Effector memory CD4-positive, alpha-beta T cell (primary cell): ENCODE measurements around the gene POLL.
"Not testable (repeated sequence)": the region's sequence is repeated elsewhere in the genome, so short reads cannot be mapped to it uniquely, and the experiment has no call there.

ENCODE experiments used
- DNase-seq, 3 donors: peaks; one replicate each; pipeline ENCODE4 v3.0.0-alpha.2; 2020
- H3K27ac ChIP-seq: 2 replicates; pipeline ENCODE4 v1.7.0; 2013; ENCODE audit warnings: mild to moderate bottlenecking, low read length, moderate library complexity; ENCODE audit not compliant: insufficient read depth, poor library complexity, severe bottlenecking
- H3K27me3 ChIP-seq: replicated peaks from 2 replicates; pipeline ENCODE4 v1.7.0; 2013; ENCODE audit warnings: mild to moderate bottlenecking, low read length; ENCODE audit not compliant: insufficient read depth, control insufficient read depth, poor library complexity, severe bottlenecking
- H3K36me3 ChIP-seq: 2 replicates; pipeline ENCODE4 v1.7.0; 2013; ENCODE audit warnings: mild to moderate bottlenecking, low read length, moderate library complexity; ENCODE audit not compliant: control insufficient read depth, insufficient read depth
- H3K4me1 ChIP-seq: 2 replicates; pipeline ENCODE4 v1.7.0; 2013; ENCODE audit warnings: low read length, mild to moderate bottlenecking; ENCODE audit not compliant: control insufficient read depth, insufficient read depth, poor library complexity, severe bottlenecking
- H3K4me3 ChIP-seq: 2 replicates; pipeline ENCODE4 v1.7.0; 2013; ENCODE audit warnings: low read length, low read depth, mild to moderate bottlenecking; ENCODE audit not compliant: insufficient read depth, poor library complexity, severe bottlenecking
- H3K9me3 ChIP-seq: 2 replicates; pipeline ENCODE4 v1.7.0; 2013; ENCODE audit warnings: mild to moderate bottlenecking, low read length, moderate library complexity; ENCODE audit not compliant: control insufficient read depth
- total RNA-seq, 3 donors: gene quantifications; one replicate each; lab custom pipeline; 2026; lab: John Stamatoyannopoulos, UW

POLL gene
- total RNA-seq = 26.1 to 38.3 (median 28.5) reads per million in 3 donors

- peaks cover 16% of the 10 kb centered on the region for H3K4me1 ChIP-seq
- peaks cover 16% of the 10 kb centered on the region for H3K36me3 ChIP-seq
- H3K27me3 ChIP-seq = no peaks in the 10 kb centered on the region
- H3K4me3 ChIP-seq = peak within 1 kb of the TSS; percentile 81
- peak within 1 kb of the TSS; percentile 52 for H3K27ac ChIP-seq
- peak; percentile 73 to 83 (median 74) for DNase-seq
- no peaks in the 10 kb centered on the region for H3K9me3 ChIP-seq
These were observed at the start of gene POLL, which contains the start of gene DPCD for GRCh38 chr10:101587725-101588653. Gene POLL, minus strand, starts transcription at chr10:101588257. Its CDS starts 897 bp downstream, at chr10:101587360. Gene DPCD, plus strand, starts transcription at chr10:101588321. Its CDS starts 16 bp downstream, at chr10:101588337.

GRCh38 chr10:101633510-101633909 is 45.5 kb upstream of the POLL start:
- H3K27me3 ChIP-seq, H3K27ac ChIP-seq, H3K4me1 ChIP-seq, DNase-seq, H3K4me3 ChIP-seq, H3K9me3 ChIP-seq: not testable (repeated sequence)
- H3K36me3 ChIP-seq = peaks cover 18% of the 10 kb centered on the region

GRCh38 chr10:101631821-101632475 is 43.9 kb upstream of the POLL start:
- Histone ChIP-seq H3K27me3 (no peaks in the 10 kb centered on the region), H3K27ac (no peak overlapping the region)

GRCh38 chr10:101630633-101630920 is 42.5 kb upstream of the POLL start:
- no peak overlapping the region for H3K4me3 ChIP-seq
- no peaks in the 10 kb centered on the region for H3K4me1 ChIP-seq
- H3K27ac ChIP-seq = no peak overlapping the region
- no peak for DNase-seq
- no peaks in the 10 kb centered on the region for H3K27me3 ChIP-seq
- no peaks in the 10 kb centered on the region for H3K9me3 ChIP-seq
- peaks cover 14% of the 10 kb centered on the region for H3K36me3 ChIP-seq

More at GRCh38 chr10:101631821-101632475, 43.9 kb upstream of the POLL start:
- Histone ChIP-seq H3K4me1 (no peaks in the 10 kb centered on the region), H3K9me3 (no peaks in the 10 kb centered on the region), H3K4me3 (no peak overlapping the region), H3K36me3 (peaks cover 12% of the 10 kb centered on the region)
- no peak for DNase-seq

- no peak overlapping the region for H3K27ac ChIP-seq
- H3K27me3 ChIP-seq = no peaks in the 10 kb centered on the region
- peaks cover 19% of the 10 kb centered on the region for H3K36me3 ChIP-seq
- DNase-seq = no peak
- no peak overlapping the region for H3K4me3 ChIP-seq
- H3K9me3 ChIP-seq = no peaks in the 10 kb centered on the region
- H3K4me1 ChIP-seq = no peaks in the 10 kb centered on the region
These were observed 42.0 kb upstream of the POLL start for GRCh38 chr10:101629837-101630632.

- H3K36me3 ChIP-seq = peaks cover 35% of the 10 kb centered on the region
- H3K4me1 ChIP-seq = no peaks in the 10 kb centered on the region
- H3K27me3 ChIP-seq = no peaks in the 10 kb centered on the region
- no peak overlapping the region for H3K4me3 ChIP-seq
- no peak overlapping the region for H3K27ac ChIP-seq
- no peaks in the 10 kb centered on the region for H3K9me3 ChIP-seq
- DNase-seq = no peak
These were observed 37.9 kb upstream of the POLL start for GRCh38 chr10:101625821-101626412.

- Histone ChIP-seq H3K4me3 (no peak overlapping the region), H3K27me3 (no peaks in the 10 kb centered on the region), H3K9me3 (no peaks in the 10 kb centered on the region), H3K36me3 (peaks cover 45% of the 10 kb centered on the region), H3K27ac (no peak overlapping the region), H3K4me1 (no peaks in the 10 kb centered on the region)
- no peak for DNase-seq
These were observed 36.6 kb upstream of the POLL start for GRCh38 chr10:101624526-101625102.

GRCh38 chr10:101623528-101623927 is 35.5 kb upstream of the POLL start:
- Histone ChIP-seq H3K4me3 (no peak overlapping the region), H3K36me3 (peaks cover 53% of the 10 kb centered on the region), H3K9me3 (no peaks in the 10 kb centered on the region), H3K4me1 (no peaks in the 10 kb centered on the region), H3K27me3 (no peaks in the 10 kb centered on the region), H3K27ac (no peak overlapping the region)
- DNase-seq = no peak

GRCh38 chr10:101619983-101620382 is 31.9 kb upstream of the POLL start:
- Histone ChIP-seq H3K27me3 (no peaks in the 10 kb centered on the region), H3K4me1 (no peaks in the 10 kb centered on the region), H3K36me3 (peaks cover 70% of the 10 kb centered on the region), H3K4me3 (no peak overlapping the region), H3K9me3 (no peaks in the 10 kb centered on the region), H3K27ac (no peak overlapping the region)
- DNase-seq = no peak
